ENCODE data around the gene TMSB10.
"Not testable (repeated sequence)": the region's sequence is repeated elsewhere in the genome, so short reads cannot be mapped to it uniquely, and the experiment has no call there.

TMSB10 gene

GRCh38 chr2:84905181-84906107 lies at the start of gene TMSB10:
TMSB10 (plus strand) TSS chr2:84905656.
- DNase-seq (ENCODE audit: low spot score): peak; percentile 89

- DNase-seq (ENCODE audit: low spot score): no peak
These were observed 49.7 kb upstream of the TMSB10 start for GRCh38 chr2:84855731-84856130.

GRCh38 chr2:84856787-84857186 lies 48.7 kb upstream of the TMSB10 start:
- peak; percentile 37 for DNase-seq (ENCODE audit: low spot score)

GRCh38 chr2:84857566-84857965 lies 47.9 kb upstream of the TMSB10 start:
- no peak for DNase-seq (ENCODE audit: low spot score)

- no peak for DNase-seq (ENCODE audit: low spot score)
These were observed 47.3 kb upstream of the TMSB10 start for GRCh38 chr2:84858123-84858522.

GRCh38 chr2:84858937-84859336 lies 46.5 kb upstream of the TMSB10 start:
- DNase-seq (ENCODE audit: low spot score): no peak

- no peak for DNase-seq (ENCODE audit: low spot score)
These were observed 43.9 kb upstream of the TMSB10 start for GRCh38 chr2:84861539-84861938.

GRCh38 chr2:84862006-84862405 lies 43.5 kb upstream of the TMSB10 start:
- no peak for DNase-seq (ENCODE audit: low spot score)

GRCh38 chr2:84865181-84865783 lies 40.2 kb upstream of the TMSB10 start:
- peak; percentile 51 for DNase-seq (ENCODE audit: low spot score)

- no peak for DNase-seq (ENCODE audit: low spot score)
These were observed 39.3 kb upstream of the TMSB10 start for GRCh38 chr2:84866122-84866521.

GRCh38 chr2:84868327-84868726 lies 37.1 kb upstream of the TMSB10 start:
- not testable (repeated sequence) for DNase-seq (ENCODE audit: low spot score)

GRCh38 chr2:84870306-84870705 lies 35.1 kb upstream of the TMSB10 start:
- DNase-seq (ENCODE audit: low spot score): peak; percentile 46

- not testable (repeated sequence) for DNase-seq (ENCODE audit: low spot score)
These were observed 32.8 kb upstream of the TMSB10 start for GRCh38 chr2:84872691-84873090.

GRCh38 chr2:84873350-84873749 lies 32.1 kb upstream of the TMSB10 start:
- no peak for DNase-seq (ENCODE audit: low spot score)

GRCh38 chr2:84874381-84875212 lies 30.9 kb upstream of the TMSB10 start:
- no peak for DNase-seq (ENCODE audit: low spot score)

GRCh38 chr2:84875213-84875560 lies 30.3 kb upstream of the TMSB10 start:
- no peak for DNase-seq (ENCODE audit: low spot score)

GRCh38 chr2:84875619-84876018 lies 29.8 kb upstream of the TMSB10 start:
- DNase-seq (ENCODE audit: low spot score): not testable (repeated sequence)

GRCh38 chr2:84876369-84876768 lies 29.1 kb upstream of the TMSB10 start:
- no peak for DNase-seq (ENCODE audit: low spot score)

GRCh38 chr2:84878459-84878858 lies 27.0 kb upstream of the TMSB10 start:
- no peak for DNase-seq (ENCODE audit: low spot score)

- DNase-seq (ENCODE audit: low spot score): no peak
These were observed 26.4 kb upstream of the TMSB10 start for GRCh38 chr2:84878896-84879583.

- peak; percentile 24 for DNase-seq (ENCODE audit: low spot score)
These were observed 25.7 kb upstream of the TMSB10 start for GRCh38 chr2:84879584-84880394.
